ENCODE data around the gene TRPT1.

TRPT1 gene

DNA sequence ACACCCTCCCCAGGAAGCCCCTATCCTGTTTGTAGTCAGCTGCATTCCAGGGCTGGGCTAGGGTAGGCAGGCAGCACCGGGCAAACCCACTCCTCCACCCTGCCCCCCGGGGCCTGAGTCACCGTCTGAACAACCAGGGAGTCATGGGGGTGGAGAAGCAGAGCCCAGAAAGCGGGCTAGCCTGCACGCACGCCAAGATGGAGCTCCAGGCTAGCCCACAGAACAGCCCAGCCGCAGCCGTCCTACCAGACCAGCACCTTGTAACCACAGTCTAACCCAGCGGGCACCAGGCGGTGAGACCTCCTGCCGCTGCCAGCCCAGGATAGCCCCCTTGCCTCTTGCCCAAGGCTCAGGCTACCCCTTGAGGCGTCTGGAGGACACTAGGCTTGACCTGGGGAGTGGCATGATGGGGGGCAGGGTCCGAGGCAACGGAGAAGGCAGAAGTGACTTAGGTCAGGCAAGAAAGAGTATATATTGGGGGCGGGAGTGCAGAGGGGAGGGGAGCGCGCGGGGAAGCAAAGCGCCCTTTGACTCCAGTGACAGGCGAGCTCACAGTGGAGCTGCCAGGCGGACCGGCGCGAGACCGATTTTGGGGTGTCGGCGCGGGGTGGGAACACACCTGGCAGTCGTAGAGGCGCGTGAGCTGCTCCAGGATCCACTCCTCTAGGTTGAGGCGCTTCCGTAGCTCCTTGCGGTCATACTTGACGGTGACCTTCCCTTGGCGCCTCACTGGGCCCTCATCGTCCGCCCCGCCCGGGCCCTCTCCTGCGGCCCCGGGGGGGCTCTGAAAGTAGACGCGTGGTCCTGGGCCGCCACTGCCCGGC, 20.0 kb upstream of the TRPT1 start:
- peak overlapping the region; percentile 97 for H3K4me3 ChIP-seq (ENCODE audit: low read depth, low read length)

DNA sequence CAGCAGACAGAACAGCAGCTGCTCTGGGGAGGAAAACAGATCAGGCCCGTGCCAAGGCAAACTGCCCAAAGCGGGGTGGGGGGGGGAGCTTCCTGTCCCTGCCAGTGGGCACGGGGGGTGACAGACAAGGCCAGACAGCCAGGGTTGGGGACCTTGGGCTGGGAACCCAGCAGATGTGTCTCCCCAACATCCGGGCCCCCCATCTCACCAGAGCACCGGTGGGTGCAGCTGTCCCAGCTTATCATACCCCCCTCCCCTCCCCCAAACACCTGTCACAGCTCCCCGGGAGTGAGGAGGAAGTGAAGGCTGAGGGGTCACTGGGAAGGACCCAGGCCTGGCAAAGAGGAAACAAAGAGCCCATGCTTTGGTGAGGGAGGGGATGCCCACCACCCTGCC, 19.4 kb upstream of the TRPT1 start:
- H3K4me3 ChIP-seq (ENCODE audit: low read depth, low read length), result peak overlapping the region; percentile 97

DNA sequence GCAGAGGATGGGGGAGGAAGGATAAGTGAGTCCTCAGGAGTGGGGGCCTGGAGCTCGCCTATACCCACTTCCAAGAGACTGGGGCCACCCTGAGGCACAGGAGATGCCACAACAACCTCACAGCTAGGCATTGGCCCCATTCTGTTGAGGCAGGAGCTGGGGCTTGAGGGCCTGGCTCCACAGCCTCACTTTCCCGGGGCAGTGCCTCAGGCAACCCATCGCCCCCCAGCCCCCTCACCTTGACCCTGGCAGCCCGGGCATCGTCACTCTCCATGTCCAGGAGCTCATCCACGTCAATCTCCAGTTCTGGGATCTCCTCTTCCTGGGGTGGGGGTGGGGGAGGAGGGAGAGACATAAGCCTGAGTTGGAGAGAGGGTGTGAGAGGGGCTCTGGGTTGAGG, 19.0 kb upstream of the TRPT1 start:
- no peak overlapping the region for H3K4me3 ChIP-seq (ENCODE audit: low read depth, low read length)

DNA sequence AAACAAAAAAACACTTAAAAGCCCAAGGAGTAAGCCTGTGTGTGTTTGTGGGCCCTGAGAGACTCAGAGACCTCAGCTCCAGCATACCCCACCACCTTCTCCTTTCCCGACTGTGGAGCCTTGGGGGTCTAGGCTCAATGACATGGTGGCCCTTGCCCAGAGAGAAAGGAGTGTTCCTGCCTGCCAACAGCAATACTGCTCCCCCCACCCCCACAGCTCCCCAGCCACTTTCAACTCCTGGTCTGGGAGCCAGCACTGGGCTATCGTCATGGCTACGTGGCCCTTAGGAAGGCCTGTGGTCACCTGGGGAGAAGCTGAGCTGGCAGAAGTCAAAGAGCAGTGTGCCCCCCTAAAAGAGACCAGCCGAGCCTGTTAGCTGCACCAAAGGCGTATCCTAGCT, 18.1 kb upstream of the TRPT1 start:
- no peak overlapping the region for H3K4me3 ChIP-seq (ENCODE audit: low read depth, low read length)

DNA sequence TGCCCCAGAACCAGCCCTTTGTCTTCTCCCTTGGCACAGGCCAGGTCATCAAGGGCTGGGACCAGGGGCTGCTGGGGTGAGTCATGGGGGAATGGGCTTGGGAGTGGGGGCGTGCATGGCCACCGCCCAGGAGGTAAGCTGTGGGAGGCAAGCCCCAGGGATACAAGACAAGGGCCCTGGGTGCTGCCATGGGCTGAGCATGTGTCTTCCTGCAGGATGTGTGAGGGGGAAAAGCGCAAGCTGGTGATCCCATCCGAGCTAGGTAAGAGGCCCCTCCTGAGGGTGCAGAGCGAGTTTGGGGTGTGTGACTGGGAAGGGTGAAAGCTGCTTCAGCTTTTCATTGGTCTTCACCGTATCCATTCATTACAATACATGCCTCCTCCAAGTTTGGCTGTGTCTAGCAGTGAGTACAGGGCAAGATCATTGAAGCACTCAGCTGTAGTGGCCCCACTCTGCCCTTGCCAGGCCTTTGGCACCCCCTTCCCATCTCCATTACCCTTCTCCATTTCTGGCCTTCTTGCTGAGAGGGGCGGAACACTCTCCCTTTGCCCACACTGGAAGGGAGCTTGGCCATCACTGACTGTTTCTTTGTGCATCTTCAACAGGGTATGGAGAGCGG, 17.4 kb upstream of the TRPT1 start:
- no peak overlapping the region for H3K4me3 ChIP-seq (ENCODE audit: low read depth, low read length)

DNA sequence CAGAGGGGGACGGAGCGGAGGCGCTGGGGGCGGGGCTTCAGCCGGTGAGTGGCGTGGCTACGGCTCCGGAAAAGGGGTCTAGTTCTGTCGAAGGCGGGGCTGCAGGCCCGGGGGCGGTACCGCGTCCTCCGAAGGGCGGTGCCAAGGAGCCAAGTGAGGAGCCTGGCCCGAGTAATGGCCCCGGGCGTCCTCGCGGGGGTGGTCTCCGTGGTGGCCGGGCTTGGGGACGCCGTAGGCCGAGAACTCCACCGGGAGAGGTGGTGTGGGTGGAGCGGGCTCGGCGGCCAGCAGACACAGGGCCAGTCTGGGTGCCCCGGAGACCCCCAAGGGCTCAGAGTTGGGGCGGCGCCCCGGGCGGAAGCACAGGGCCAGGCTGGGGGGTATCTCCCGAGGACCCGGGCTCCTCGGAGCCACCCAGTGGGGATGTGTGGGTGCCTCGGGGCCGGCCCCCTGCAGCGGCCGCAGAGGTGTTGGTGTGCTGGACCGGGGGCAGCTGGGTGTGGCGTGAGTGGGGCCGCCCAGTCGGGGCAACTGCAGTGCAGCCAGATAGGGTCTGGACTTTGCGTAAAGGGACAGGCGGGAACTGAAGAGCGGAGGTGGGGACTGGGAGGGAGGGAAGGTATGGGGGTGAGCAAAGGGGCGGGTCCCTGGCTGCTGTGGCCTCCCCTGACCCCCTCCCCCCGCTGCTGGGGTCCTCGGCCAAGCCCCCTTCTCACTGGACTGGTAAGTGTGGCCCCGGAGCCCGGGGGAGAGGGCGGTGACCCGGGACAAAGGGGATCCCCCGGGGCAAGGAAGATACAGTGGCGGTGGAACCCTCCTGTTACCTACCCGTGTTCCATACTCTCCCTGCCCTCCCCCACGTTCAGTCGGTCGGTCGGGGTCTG, 15.7 kb upstream of the TRPT1 start:
- peak overlapping the region; percentile 82 for H3K4me3 ChIP-seq (ENCODE audit: low read depth, low read length)

DNA sequence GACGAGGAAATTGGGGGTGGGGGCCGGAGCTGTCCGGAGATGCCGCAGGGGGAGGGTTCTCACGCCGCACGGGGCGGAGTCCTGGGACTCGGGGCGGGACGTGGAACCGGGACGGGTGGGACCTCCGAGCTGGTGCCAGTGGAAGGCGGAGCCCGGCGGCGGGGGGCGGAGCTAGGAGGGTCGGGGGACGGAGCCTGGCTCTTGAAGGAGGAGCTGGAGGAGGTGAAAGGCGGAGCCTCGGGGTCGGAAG, 15.2 kb upstream of the TRPT1 start:
- H3K4me3 ChIP-seq (ENCODE audit: low read depth, low read length), result peak overlapping the region; percentile 82

DNA sequence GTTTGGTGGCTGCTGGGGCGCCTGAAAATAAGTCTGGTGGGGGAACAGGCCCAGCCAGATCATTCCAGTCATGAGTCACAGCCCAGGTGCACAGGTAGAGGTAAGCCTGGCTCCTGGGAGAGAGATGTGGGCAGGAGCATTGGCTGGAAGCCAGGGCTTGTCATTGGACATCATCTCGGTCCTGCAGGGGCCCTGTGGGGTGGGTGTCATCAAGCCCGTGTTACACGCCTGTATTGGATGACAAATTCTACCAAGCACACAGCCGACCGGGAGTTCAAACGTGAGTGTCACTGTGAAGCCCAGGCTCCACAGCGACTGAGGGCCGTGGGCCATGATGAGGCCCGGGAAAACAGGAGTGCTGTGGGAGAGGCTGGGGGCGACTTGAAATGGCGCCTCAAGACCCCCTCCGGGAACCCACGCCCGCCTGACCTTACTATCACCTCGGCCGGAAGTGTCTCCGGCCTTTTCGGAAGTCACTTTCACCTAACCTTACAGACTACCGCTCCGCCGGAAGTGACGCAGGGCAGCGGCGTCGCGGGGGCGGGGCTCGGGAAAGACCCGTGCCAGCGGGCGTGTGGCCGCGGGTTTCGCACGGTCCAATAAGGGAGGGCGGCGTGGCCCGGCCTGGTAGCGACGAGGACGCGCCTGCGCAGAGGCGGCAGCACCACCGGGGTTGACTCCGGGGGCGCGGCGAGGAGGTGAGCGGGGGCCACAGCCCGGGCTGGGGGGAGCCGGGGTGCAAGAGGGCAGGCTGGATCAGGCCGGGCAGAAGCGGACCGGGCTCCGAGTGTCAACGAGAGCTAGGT, 14.7 kb upstream of the TRPT1 start, which contains the start of gene FKBP2:
FKBP2 (plus strand) TSS at position 661 of the 806 bp plus-strand sequence. CDS start 1,293 bp downstream, outside the sequence.
- H3K4me3 ChIP-seq (ENCODE audit: low read depth, low read length), result peak within 1 kb of the TSS; percentile 82

DNA sequence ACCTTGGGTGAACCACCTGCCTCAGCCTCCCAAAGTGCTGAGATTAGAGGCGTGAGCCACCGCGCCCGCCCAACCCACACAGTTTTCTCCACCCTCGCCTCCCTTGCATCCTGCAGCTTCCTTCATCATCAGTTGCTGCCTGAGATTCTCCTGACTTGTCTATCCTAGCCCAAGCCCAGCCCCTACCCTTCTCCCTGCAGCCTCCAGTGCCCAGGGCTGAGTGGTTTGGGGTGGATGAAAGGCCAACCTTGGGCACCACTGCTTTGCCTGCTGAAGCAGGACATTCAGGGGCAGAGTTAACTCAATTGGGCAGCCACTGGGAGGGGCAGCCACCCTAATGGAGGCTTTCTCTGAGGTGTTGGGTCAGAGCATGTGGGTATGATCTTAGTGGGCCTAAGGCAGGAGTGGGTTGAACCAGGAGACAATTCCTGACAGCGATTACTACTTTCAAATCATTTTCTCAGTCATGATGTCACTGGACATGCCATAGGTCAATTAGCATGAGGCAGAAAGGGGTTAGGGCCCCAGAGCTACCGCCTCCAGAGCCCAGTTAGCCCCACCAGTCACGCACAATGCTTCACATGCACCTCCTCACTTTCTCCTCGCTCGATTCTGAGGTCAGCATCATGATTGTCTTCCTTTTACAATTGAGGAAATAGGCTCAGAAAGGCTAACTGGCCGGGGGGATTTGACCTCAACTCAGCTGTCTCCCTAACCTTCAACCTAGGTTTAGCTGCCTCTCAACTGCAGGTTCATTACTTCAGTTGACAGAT, 13.9 kb upstream of the TRPT1 start:
- H3K4me3 ChIP-seq (ENCODE audit: low read depth, low read length), result peak overlapping the region; percentile 82

DNA sequence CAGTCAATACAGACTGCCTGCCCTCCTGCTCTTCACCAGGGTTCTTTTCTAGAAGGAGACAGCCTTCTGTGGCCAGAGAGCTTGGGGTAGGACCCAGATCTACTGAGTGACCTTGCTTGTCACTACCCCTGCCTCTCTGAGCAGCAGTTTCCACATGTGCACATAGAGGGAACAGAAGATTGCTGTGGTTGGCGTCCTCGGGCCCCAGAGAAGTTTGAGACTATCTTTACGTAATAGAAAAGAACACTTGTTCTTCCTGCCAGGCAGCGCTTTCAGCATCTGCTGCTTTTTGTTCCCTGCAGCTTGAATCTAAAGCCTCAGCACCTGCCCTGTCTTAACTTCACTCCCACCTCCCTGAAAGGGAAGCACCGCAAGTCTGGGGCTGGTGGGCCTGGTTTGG, 13.0 kb upstream of the TRPT1 start:
- no peak overlapping the region for H3K4me3 ChIP-seq (ENCODE audit: low read depth, low read length)

DNA sequence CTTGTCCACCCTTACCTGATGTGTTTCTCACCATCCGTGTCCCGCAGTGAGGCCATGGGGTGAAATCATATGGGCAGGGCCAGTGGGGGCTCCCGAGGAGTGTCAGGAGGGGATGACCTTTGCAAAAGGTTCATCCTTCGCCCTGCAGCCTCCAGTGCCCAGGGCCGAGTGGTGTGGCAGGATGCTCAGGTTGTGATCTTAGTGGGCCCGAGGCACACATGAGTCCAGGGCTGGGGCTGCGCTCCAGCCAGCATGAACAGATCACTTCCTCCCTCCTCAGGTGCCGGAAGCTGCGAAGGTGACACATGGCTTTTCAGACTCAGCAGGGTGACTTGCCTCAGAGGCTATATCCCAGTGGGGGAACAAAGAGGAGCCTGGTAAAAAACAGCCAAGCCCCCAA, 12.1 kb upstream of the TRPT1 start:
- no peak overlapping the region for H3K4me3 ChIP-seq (ENCODE audit: low read depth, low read length)

DNA sequence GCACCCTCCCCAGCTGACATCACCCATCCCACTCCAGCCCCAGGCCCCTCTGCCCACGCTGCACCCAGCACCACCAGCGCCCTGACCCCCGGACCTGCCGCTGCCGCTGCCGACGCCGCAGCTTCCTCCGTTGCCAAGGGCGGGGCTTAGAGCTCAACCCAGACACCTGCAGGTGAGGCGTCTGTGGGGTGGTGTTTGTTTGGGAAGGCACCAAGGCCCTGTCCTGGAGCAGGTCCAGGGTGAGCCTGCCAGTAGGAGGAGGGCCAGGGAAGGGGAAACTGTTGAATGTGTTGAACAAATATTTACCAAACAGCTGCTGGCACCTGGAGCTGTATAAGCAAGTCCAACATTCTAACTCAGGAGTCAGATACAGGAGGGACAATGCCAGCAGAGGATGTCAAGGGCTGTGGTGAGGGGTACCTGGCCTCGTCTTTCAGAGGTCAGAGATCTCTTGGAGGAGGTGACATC, 11.5 kb upstream of the TRPT1 start:
- H3K4me3 ChIP-seq (ENCODE audit: low read depth, low read length), result no peak overlapping the region

DNA sequence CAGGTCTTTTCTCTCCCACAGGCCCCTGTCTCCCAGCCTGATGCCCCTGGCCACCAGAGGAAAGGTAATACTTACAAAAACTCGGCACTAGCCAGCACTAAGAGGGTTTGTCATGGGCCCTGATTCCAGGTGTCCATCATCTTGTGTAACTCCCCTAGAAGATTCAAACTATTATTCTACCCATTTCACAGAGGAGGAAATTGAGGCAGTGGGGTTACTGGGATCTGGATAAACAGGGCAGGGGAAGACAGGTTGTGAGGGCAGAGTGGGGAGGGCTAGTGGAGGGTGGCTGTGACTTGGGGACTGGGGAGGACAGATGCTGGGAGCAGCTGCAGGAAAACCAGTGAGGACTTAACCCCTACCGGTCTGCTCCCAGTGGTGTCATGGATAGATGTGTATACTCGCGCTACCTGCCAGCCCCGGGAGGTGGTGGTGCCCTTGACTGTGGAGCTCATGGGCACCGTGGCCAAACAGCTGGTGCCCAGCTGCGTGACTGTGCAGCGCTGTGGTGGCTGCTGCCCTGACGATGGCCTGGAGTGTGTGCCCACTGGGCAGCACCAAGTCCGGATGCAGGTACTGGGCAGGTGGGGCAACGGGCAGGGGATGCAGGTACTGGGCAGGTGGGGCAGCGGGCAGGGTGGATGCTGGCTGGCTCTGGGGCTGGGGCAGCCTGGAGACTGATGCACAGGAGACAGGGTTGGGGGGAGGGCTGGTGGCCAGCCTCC, 9.6 kb upstream of the TRPT1 start:
- peak overlapping the region; percentile 29 for H3K4me3 ChIP-seq (ENCODE audit: low read depth, low read length)

DNA sequence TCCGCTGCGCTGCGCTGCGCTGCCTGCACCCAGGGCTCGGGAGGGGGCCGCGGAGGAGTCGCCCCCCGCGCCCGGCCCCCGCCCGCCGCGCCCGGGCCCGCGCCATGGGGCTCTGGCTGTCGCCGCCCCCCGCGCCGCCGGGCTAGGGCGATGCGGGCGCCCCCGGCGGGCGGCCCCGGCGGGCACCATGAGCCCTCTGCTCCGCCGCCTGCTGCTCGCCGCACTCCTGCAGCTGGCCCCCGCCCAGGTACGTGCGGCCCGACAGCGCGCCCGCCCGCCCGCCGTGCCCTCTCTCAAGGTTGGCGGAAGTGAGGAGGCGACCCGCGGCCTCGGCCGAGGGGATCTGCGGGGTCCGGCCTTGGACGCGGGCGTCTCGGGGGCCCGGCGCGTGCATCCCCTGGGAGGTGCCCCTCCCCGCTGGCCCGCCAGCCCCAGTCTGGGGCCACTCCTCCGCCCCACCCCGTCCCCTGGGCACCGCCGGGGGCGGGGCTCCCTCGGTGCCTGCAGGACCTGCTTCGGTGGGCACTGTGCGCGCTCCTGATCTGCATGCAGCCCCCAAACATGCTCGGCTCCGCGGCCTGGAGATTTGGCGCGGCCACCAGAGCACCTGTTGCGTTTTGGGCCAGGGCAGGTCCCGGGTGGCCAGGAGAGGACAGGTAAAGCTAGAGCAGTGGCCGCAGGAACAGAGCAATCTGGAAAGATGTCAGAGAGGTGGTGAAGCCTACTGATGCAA, 8.8 kb upstream of the TRPT1 start:
- peak overlapping the region; percentile 29 for H3K4me3 ChIP-seq (ENCODE audit: low read depth, low read length)

DNA sequence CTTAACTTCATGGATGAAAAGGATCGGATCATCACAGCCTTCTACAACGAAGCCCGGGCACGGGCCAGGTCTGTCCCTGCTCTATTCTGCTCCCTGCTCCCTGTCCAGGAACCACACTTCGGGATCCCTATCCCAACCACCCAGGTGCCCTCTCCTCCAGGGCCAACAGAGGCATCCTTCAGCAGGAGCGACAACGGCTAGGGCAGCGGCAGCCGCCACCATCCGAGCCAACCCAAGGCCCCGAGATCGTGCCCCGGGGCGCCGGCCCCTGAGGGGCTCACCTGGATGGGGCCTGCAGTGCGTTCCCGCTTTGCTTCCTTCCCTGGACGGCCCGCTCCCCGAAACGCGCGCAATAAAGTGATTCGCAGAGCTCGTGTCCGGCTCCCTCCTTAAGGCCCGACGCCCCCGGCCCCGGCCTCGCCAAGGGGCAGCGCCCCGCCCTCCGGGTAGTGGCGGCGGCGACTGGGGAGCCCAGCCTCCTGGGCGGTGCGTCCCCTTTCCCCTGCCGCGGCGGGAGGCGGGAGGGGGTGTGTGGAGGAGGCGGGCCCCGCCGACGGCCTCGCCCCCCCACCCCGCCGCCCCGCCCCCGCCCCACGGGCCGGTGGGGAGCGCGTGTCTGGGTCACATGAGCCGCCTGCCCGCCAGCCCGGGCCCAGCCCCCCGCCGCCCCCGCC, 8.1 kb upstream of the TRPT1 start, which contains the start of gene VEGFB:
VEGFB (plus strand) TSS at position 672 of the 674 bp plus-strand sequence. CDS start 250 bp downstream, outside the sequence.
- peak within 1 kb of the TSS; percentile 48 for H3K4me3 ChIP-seq (ENCODE audit: low read depth, low read length)

DNA sequence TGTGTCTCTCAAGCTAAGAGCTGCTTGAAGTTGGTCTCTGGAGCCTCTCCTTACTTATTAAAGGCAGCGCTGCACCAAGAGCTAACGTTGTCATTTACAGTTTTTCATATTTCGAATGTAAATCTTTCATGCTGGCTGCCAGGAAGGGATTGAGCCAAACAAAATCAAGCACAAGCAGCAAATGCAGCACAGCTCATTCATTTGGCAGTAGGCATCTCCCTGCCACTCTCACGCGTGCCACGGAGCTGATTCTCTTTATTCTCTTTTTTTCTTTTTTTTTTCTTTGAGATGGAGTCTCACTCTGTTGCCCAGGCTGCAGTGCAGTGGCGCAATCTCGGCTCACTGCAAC, 7.0 kb upstream of the TRPT1 start:
- no peak overlapping the region for H3K4me3 ChIP-seq (ENCODE audit: low read depth, low read length)

DNA sequence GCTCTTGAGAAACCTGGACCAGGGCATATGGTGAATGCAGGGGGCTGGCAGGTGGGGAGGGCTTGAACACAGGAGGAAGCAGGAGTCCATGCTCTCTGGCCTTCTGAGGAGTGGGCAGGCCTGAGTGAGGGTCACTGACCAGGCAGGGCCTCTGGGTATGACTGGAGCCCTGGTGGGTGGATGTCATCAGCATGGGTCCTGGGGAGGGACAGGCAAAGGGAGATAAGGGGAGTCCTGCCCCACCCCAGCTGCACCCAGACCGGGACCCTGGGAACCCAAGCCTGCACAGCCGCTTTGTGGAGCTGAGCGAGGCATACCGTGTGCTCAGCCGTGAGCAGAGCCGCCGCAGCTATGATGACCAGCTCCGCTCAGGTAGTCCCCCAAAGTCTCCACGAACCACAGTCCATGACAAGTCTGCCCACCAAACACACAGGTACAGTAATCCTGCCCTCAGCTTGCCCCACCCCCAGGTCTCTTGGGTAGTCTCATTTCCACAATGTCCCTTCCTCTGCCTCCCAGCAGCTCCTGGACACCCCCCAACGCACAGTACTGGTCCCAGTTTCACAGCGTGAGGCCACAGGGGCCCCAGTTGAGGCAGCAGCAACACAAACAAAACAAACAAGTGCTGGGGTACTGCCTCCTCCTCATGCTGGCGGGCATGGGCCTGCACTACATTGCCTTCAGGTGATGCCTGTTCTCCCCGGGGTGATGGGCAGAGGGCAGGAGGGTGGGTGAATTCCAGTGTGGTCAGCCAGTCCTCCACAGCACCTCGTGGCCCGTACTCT, 6.4 kb upstream of the TRPT1 start:
- no peak overlapping the region for H3K4me3 ChIP-seq (ENCODE audit: low read depth, low read length)
